Ovary (tissue), 9 donors: Measurements from ENCODE around the gene ZNF154. TPM values are rescaled to one million over a fixed set of nuclear protein-coding genes. Genes with fewer than 3 reads are reported as not detected.
"Not testable (repeated sequence)": the region's sequence is repeated elsewhere in the genome, so short reads cannot be mapped to it uniquely, and the experiment has no call there.

Source experiments
- DNase-seq, 5 donors: peaks; one replicate each; pipeline ENCODE4 v3.0.0-alpha.2; 2019 to 2020
- H3K27ac ChIP-seq, 2 donors: fragments of 200-600 bp; one replicate each; pipeline versions ENCODE4 v1.5.1 to v1.8.0; 2019 to 2022
- H3K27me3 ChIP-seq: fragments of 200-600 bp; one replicate; pipeline ENCODE4 v1.8.0; 2022
- H3K36me3 ChIP-seq: fragments of 200-600 bp; sonication (generic); one replicate; pipeline ENCODE4 v1.5.1; 2019
- H3K4me1 ChIP-seq: one replicate; pipeline ENCODE4 v1.8.1; 2013; ENCODE audit warnings: mild to moderate bottlenecking, moderate library complexity; ENCODE audit not compliant: insufficient read depth
- H3K4me3 ChIP-seq: fragments of 200-600 bp; sonication (generic); one replicate; pipeline ENCODE4 v1.5.1; 2017
- H3K9me3 ChIP-seq, 2 donors: fragments of 200-600 bp in 1 of 2; sonication (generic) in 1 of 2; one replicate each; pipeline versions ENCODE4 v1.5.1 to v1.8.1; 2013 to 2019; ENCODE audit warnings: mild to moderate bottlenecking in 1 of 2, moderate library complexity in 1 of 2
- CTCF ChIP-seq, 3 donors: fragments of 450-650 bp in 2 of 3; fragments of 200-600 bp in 1 of 3; IDR thresholded peaks; one replicate each; pipeline versions ENCODE4 v1.5.1 to v1.8.0; 2016 to 2022; ENCODE audit warnings: antibody characterized with exemption in 3 of 3, mild to moderate bottlenecking in 1 of 3
- EP300 ChIP-seq: sonication (generic); formaldehyde crosslinking; IDR thresholded peaks from one replicate; pipeline ENCODE4 v1.6.1; 2017; ENCODE audit warnings: antibody characterized with exemption
- POLR2A ChIP-seq: fragments of 450-650 bp; IDR thresholded peaks from one replicate; pipeline ENCODE4 v1.6.1; 2017; ENCODE audit warnings: antibody characterized with exemption, mild to moderate bottlenecking, moderate library complexity
- WGBS, 3 donors: extraction: QIAGEN DNeasy Blood & Tissue Kit in 1 of 3; methylation state at CpG; one replicate each; pipeline versions ENCODE4 v1.1.5 to v1.1.7; 2013 to 2017; 5-methylcytosine and 5-hydroxymethylcytosine counted together
- intact Hi-C, 4 donors: fragments of 100-400 bp; cut with DNase I; formaldehyde crosslinking; loops; one replicate each; pipeline versions ENCODE4 v1.11.0 to v1.15.1; 2022 to 2023
- polyA plus RNA-seq, 2 donors: library from polyadenylated mRNA; stranded (reverse); fragments of 200-250 nt in 1 of 2; fragments of 350-450 nt in 1 of 2; fragmentation: Illumina TruSeq in 1 of 2; extraction: RNeasy Lipid Tissue Mini Kit (QIAGEN cat#74804) in 1 of 2; gene quantifications; one replicate each; pipeline ENCODE4 v1.2.3, GENCODE V29; 2013 to 2014
- total RNA-seq, 7 donors: library from RNA; depleted of rRNA in 2 of 7; stranded (reverse); fragments of >200 nt in 2 of 7; fragmentation: NEBNext Ultra II Directional in 3 of 7; extraction: Animal tissue kit (Norgen Biotek cat#: 25700) in 3 of 7; gene quantifications; one replicate each; pipeline versions ENCODE4 v1.1.0 to v1.2.4, GENCODE V29; 2016 to 2023
- donor health status: DM: no; HTN: no; CAD: no; lungs with moderate emphysema.
- donor health status: DM: no; HTN: no; CAD: no.
- donor health status: Bipolar disorder and iron deficiency.
- donor health status: DM: yes; HTN: yes; CAD: no.
- donor health status: DM: no; HTN: no; CAD: no.
- donor health status: DM: yes; HTN: yes; CAD: no.

The ZNF154 gene
- total and polyA plus RNA-seq, 9 donors, result 1.1 to 10.4 (median 2.4) TPM

- Histone ChIP-seq H3K27me3 (no peaks in the 10 kb centered on the region), H3K4me3 (no peak overlapping the region), H3K27ac (no peak overlapping the region), H3K9me3 (peaks cover 26 to 54% of the 10 kb centered on the region in 2 donors), H3K36me3 (peaks cover 11% of the 10 kb centered on the region), H3K4me1 (peaks cover 6% of the 10 kb centered on the region)
- TF ChIP-seq EP300, result no peak
- no peak for TF ChIP-seq POLR2A
- TF ChIP-seq CTCF (IDR thresholded peaks at IDR 0.05), result no peak
- intact Hi-C loops, result loop anchor here in 1 of 4 donors (10.0 kb wide), 1 partner anchor 407 kb away; the partner anchor contains the start of gene ZNF329
- DNase-seq, result no peak
- 95 to 98% (median 97%) methylated on average over 3 of the region's 3 CpGs for WGBS, 3 donors
Measured at GRCh38 chr19:57748029-57748428, 39.0 kb upstream of the ZNF154 start.

GRCh38 chr19:57747472-57747807, 38.4 kb upstream of the ZNF154 start:
- Histone ChIP-seq H3K36me3 (peaks cover 7% of the 10 kb centered on the region), H3K4me1 (peaks cover 6% of the 10 kb centered on the region), H3K9me3 (peaks cover 20 to 48% of the 10 kb centered on the region in 2 donors), H3K27me3 (no peaks in the 10 kb centered on the region), H3K4me3 (peak overlapping the region; percentile 74), H3K27ac (no peak overlapping the region)
- WGBS, 3 donors, result 38 to 41% (median 41%) methylated on average over 6 of the region's 6 CpGs
- DNase-seq, result no peak
- intact Hi-C loops, result loop anchor here in 1 of 4 donors (10.0 kb wide), 1 partner anchor 407 kb away; the partner anchor contains the start of gene ZNF329
- TF ChIP-seq POLR2A (no peak), EP300 (no peak), CTCF (IDR thresholded peaks at IDR 0.05) (no peak)

- 1 to 3% (median 2%) methylated on average over 51 of the region's 51 CpGs for WGBS, 3 donors
- no peaks in the 10 kb centered on the region for H3K27me3 ChIP-seq
- peaks cover under 1% of the 10 kb centered on the region for H3K36me3 ChIP-seq
- H3K27ac ChIP-seq, result peak within 1 kb of the TSS; percentile 40 to 46
- peak; percentile 78 to 84 (median 81) for DNase-seq
- H3K4me1 ChIP-seq, result peaks cover 6% of the 10 kb centered on the region
- intact Hi-C loops, result loop anchor here in 1 of 4 donors (10.0 kb wide), 1 partner anchor 408 kb away; the partner anchor contains the start of gene ZNF329
- peaks cover 17 to 42% of the 10 kb centered on the region in 2 donors for H3K9me3 ChIP-seq
- peak within 1 kb of the TSS; percentile 74 for H3K4me3 ChIP-seq
- no peak for TF ChIP-seq CTCF (IDR thresholded peaks at IDR 0.05)
- TF ChIP-seq POLR2A, result no peak
- TF ChIP-seq EP300, result no peak
Measured at GRCh38 chr19:57746580-57747471, 37.8 kb upstream of the ZNF154 start, which contains the start of gene ZNF776. TSS of gene ZNF776 (plus strand) at chr19:57746815. CDS start at chr19:57747059, 244 bp downstream.

GRCh38 chr19:57738770-57739169, 29.8 kb upstream of the ZNF154 start:
- H3K36me3 ChIP-seq, H3K4me1 ChIP-seq, H3K27ac ChIP-seq, intact Hi-C loops, DNase-seq, H3K4me3 ChIP-seq, H3K27me3 ChIP-seq, H3K9me3 ChIP-seq: not testable (repeated sequence)
- WGBS, 3 donors, result 65 to 77% (median 74%) methylated on average over 7 of the region's 7 CpGs

GRCh38 chr19:57738320-57738719, 29.3 kb upstream of the ZNF154 start:
- H3K9me3 ChIP-seq, H3K4me3 ChIP-seq, intact Hi-C loops, H3K4me1 ChIP-seq, H3K36me3 ChIP-seq, H3K27ac ChIP-seq, H3K27me3 ChIP-seq: not testable (repeated sequence)
- 5 to 7% (median 5%) methylated on average over 10 of the region's 10 CpGs for WGBS, 3 donors
- peak in 4 of 5 donors; percentile 10 to 41 (median 25) for DNase-seq
